Naive B cell (primary cell): Measurements from ENCODE around the gene DUSP7. TPM values are rescaled to one million over a fixed set of nuclear protein-coding genes. Genes with fewer than 3 reads are reported as not detected.

ENCODE experiments used
- ATAC-seq, 2 donors: fragments of 150-1000 bp; cut with Tn5 transposase; 2 replicates each; pipeline ENCODE4 v1.10.0; 2021; ENCODE audit warnings: low read depth in 2 of 2, mild to moderate bottlenecking in 2 of 2, moderate library complexity in 2 of 2
- DNase-seq: peaks from one replicate; pipeline ENCODE4 v3.0.0; 2022
- H3K27ac Mint-ChIP-seq, 6 donors: one replicate each; pipeline ENCODE4 v1.8.0; 2020 to 2022; ENCODE audit warnings: mild to moderate bottlenecking in 6 of 6, mixed read lengths in 6 of 6, moderate library complexity in 5 of 6, inconsistent platforms in 2 of 6
- H3K27me3 Mint-ChIP-seq, 3 donors: one replicate each; pipeline ENCODE4 v1.8.0; 2021 to 2022; ENCODE audit warnings: mixed read lengths in 3 of 3, mild to moderate bottlenecking in 1 of 3
- H3K36me3 Mint-ChIP-seq, 2 donors: one replicate each; pipeline ENCODE4 v1.8.0; 2020 to 2022; ENCODE audit warnings: mixed read lengths in 2 of 2, inconsistent platforms in 1 of 2, mild to moderate bottlenecking in 1 of 2
- H3K4me1 Mint-ChIP-seq, 3 donors: one replicate each; pipeline ENCODE4 v1.8.0; 2020 to 2022; ENCODE audit warnings: mixed read lengths in 3 of 3, inconsistent platforms in 1 of 3, mild to moderate bottlenecking in 1 of 3, moderate library complexity in 1 of 3
- H3K4me3 Mint-ChIP-seq, 8 donors: one replicate each; pipeline ENCODE4 v1.8.0; 2020 to 2022; ENCODE audit warnings: mild to moderate bottlenecking in 8 of 8, mixed read lengths in 8 of 8, moderate library complexity in 8 of 8, inconsistent platforms in 2 of 8
- H3K9me3 Mint-ChIP-seq, 7 donors: one replicate each; pipeline ENCODE4 v1.8.0; 2020 to 2022; ENCODE audit warnings: mixed read lengths in 7 of 7, mild to moderate bottlenecking in 5 of 7, inconsistent platforms in 2 of 7, moderate library complexity in 1 of 7
- polyA plus RNA-seq, 6 donors: library from polyadenylated mRNA; unstranded; fragments of 300-500 nt; fragmentation: Illumina TruSeq; gene quantifications; one replicate each; pipeline ENCODE4 v1.2.3, GENCODE V29; 2021; ENCODE audit warnings: low read depth in 6 of 6

The DUSP7 gene
- polyA plus RNA-seq, 6 donors from 2014 or later: 0.11 to 0.82 (median 0.62) TPM; not detected in 1

GRCh38 chr3:52090933-52091468 is 34.6 kb upstream of the DUSP7 start:
- no peak overlapping the region for H3K27ac Mint-ChIP-seq
- no peaks in the 10 kb centered on the region for H3K27me3 Mint-ChIP-seq
- no peaks in the 10 kb centered on the region for H3K36me3 Mint-ChIP-seq
- H3K4me1 Mint-ChIP-seq: peaks cover 7 to 12% (median 10%) of the 10 kb centered on the region in 3 donors
- DNase-seq (no peak), ATAC-seq (no peak)
- no peak overlapping the region for H3K4me3 Mint-ChIP-seq
- no peaks in the 10 kb centered on the region for H3K9me3 Mint-ChIP-seq

DNA sequence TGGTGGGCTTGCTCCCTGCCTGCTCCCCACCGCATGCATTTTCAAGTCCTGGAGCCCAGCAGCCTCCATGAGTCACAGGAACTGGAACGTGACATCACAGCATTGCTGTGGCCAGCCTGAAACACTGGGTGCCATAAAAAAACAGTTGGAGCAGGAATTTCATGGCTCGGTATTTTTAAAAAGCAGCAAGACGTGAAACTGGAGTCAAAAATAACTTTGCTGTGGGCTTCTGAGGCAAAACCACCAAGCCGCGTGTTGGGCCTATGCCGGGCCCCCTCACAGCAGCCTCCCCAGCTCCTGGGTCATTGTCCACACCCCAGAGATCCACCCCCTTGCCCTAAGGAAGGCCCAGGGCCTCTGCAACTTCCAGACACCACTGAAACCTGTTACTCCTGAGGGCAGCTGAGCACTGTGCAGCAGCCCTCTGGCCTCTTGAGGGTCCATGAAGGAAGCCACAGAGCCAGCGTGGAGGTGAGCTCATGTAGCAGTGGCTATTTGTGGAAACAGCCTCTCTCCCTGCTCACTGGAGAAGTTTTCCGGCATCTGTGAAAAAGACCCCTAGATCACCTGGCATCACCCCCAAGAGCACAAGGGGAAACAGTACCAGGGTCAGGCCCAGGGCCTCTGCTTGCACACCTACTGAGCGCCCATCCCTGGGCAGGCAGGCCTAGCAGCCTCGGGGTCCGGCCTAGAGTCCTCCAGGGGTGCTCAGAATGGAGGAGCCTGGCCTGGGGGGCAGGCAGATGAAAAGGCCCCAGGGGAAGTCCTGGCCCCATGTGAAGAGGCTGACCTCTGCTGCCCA is 34.0 kb upstream of the DUSP7 start:
- Mint-ChIP-seq H3K36me3 (no peaks in the 10 kb centered on the region), H3K9me3 (no peaks in the 10 kb centered on the region), H3K27ac (no peak overlapping the region), H3K4me1 (peaks cover 9 to 12% (median 10%) of the 10 kb centered on the region in 3 donors), H3K4me3 (no peak overlapping the region), H3K27me3 (no peaks in the 10 kb centered on the region)
- DNase-seq (no peak), ATAC-seq (no peak)

DNA sequence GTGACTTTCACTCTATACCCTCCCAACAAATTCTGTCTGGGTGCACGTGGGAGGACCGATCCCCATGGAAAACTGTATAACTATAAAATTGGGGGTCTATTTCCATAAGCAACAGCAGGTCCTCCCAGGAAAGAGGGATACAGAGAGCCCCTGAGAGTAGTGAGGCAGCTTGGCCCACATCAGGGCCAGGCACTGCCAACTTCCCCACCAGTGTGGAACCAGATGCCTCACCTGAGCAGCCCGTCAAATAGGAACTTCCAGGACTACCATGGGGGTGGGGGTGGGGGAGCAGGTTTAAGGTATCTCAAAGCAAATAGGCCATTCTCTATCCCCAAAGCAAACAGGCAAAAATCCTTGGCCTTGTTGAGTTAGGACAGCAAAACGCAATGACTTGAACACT is 33.3 kb upstream of the DUSP7 start:
- DNase-seq (no peak), ATAC-seq (no peak)
- H3K9me3 Mint-ChIP-seq: no peaks in the 10 kb centered on the region
- H3K27ac Mint-ChIP-seq: no peak overlapping the region
- H3K27me3 Mint-ChIP-seq: no peaks in the 10 kb centered on the region
- H3K36me3 Mint-ChIP-seq: no peaks in the 10 kb centered on the region
- peaks cover 9 to 12% (median 10%) of the 10 kb centered on the region in 3 donors for H3K4me1 Mint-ChIP-seq
- H3K4me3 Mint-ChIP-seq: no peak overlapping the region

GRCh38 chr3:52088445-52089367 is 32.3 kb upstream of the DUSP7 start:
- H3K4me3 Mint-ChIP-seq: no peak overlapping the region
- peak overlapping the region in 1 of 6 donors; percentile 22 for H3K27ac Mint-ChIP-seq

DNA sequence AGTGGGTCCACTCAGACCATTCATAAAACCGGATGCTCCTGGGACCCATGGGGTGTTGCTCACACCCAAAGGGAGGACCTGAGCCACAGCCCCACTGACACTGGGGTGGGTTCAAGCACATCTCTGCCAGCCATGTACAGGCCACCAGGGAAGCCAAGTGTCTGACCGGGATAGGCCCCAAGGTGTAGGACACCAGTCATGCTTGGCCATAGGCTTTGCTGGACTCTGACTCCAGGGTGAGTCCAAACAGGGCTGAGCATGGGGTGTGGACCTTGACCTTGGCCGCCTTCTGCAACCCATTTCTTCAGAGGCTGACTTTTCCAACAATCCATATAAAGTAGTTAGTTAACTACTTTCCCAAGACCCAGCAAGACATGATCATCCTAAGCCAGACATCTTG is 31.4 kb upstream of the DUSP7 start:
- Mint-ChIP-seq H3K36me3 (no peaks in the 10 kb centered on the region), H3K9me3 (no peaks in the 10 kb centered on the region), H3K4me1 (peaks cover 9 to 13% (median 12%) of the 10 kb centered on the region in 3 donors), H3K27ac (peak overlapping the region in 2 of 6 donors; percentile 51 to 56), H3K4me3 (no peak overlapping the region), H3K27me3 (no peaks in the 10 kb centered on the region)
- no peak for ATAC-seq
- DNase-seq: no peak

More at GRCh38 chr3:52088445-52089367, 32.3 kb upstream of the DUSP7 start:
- H3K9me3 Mint-ChIP-seq: no peaks in the 10 kb centered on the region
- peaks cover 9 to 13% (median 12%) of the 10 kb centered on the region in 3 donors for H3K4me1 Mint-ChIP-seq
- no peaks in the 10 kb centered on the region for H3K36me3 Mint-ChIP-seq
- H3K27me3 Mint-ChIP-seq: no peaks in the 10 kb centered on the region
- ATAC-seq (no peak), DNase-seq (no peak)

- no peak for ATAC-seq
- Mint-ChIP-seq H3K27ac (peak overlapping the region in 5 of 6 donors; percentile 38 to 70 (median 59)), H3K36me3 (no peaks in the 10 kb centered on the region), H3K4me3 (no peak overlapping the region), H3K4me1 (peaks cover 9 to 13% (median 12%) of the 10 kb centered on the region in 3 donors), H3K27me3 (no peaks in the 10 kb centered on the region), H3K9me3 (no peaks in the 10 kb centered on the region)
- no peak for DNase-seq
These were observed 30.7 kb upstream of the DUSP7 start for GRCh38 chr3:52086976-52087663.

- Mint-ChIP-seq H3K36me3 (no peaks in the 10 kb centered on the region), H3K4me1 (peaks cover 7 to 13% (median 12%) of the 10 kb centered on the region in 3 donors), H3K27ac (no peak overlapping the region), H3K4me3 (no peak overlapping the region), H3K9me3 (no peaks in the 10 kb centered on the region), H3K27me3 (no peaks in the 10 kb centered on the region)
- DNase-seq: no peak
- no peak for ATAC-seq
These were observed 30.1 kb upstream of the DUSP7 start for GRCh38 chr3:52086461-52086860.

DNA sequence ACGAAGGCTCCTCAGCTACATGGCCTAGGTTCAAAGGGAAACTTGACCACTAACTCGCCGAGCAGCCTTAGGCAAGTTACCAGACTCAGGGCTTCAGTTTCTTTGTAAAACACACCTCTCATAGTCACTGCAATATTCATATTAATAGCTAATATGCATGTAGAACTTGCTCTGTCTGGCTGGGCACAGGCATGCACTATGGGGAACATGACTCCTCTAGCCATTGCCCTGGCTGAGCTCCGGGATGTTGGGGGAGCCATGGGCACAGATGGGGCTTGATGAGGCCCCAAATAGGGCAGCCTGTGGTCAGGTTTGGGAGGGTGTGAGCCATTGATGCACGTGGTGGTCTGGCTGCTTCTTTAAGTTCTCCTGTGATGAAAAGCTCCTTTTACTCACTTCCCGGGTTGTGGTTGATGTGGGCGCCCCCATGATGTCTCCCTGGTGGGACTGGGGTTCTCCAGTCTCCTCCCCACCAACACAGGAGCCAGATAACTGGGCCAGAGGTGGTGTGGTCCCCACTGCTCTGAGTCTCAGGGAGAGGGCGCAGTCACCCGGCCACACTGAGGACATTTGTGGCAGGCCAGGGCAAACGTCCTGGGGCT is 29.4 kb upstream of the DUSP7 start:
- ATAC-seq: no peak
- Mint-ChIP-seq H3K9me3 (no peaks in the 10 kb centered on the region), H3K27ac (peak overlapping the region in 3 of 6 donors; percentile 20 to 68 (median 28)), H3K36me3 (no peaks in the 10 kb centered on the region), H3K4me3 (no peak overlapping the region), H3K27me3 (no peaks in the 10 kb centered on the region), H3K4me1 (peaks cover 7 to 13% (median 12%) of the 10 kb centered on the region in 3 donors)
- no peak for DNase-seq

DNA sequence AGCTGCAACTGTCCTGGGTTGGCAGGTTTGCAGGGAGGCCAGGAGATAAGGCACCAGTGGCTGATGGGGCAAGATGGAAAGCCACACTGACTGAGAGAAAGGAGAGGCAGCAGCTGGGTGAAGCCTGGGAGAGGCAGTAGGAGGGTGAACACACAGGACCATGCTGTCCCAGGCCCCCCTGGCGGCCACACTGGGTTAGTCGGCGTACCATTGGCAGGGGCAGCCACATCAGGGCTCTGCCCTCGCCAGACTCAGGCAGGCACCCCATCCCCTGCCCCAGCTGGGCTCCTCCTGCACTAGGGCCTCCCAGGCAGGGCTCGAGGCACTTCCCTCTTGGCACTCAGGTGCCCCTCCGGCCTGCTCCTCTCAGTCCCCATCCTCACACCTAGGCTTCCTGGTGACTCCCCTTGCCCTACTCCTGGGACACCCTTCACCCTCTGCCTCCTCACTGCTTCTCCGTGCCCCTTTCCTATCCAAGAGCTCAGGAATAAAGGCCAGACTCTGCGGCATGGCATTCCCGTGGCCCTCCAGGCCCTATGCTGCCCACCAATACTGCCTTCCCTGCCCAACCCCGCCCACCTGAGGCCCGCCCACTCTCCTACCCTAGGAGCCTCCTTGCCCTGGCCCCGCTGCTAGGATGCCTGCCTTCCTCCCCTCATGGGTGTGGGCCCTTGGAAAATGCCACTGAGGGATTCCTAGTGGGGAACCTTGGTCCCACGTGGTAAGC is 28.7 kb upstream of the DUSP7 start:
- H3K27ac Mint-ChIP-seq: peak overlapping the region in 1 of 6 donors; percentile 28
- peak overlapping the region in 1 of 8 donors; percentile 29 for H3K4me3 Mint-ChIP-seq
- H3K4me1 Mint-ChIP-seq: peaks cover 7 to 13% (median 12%) of the 10 kb centered on the region in 3 donors

DNA sequence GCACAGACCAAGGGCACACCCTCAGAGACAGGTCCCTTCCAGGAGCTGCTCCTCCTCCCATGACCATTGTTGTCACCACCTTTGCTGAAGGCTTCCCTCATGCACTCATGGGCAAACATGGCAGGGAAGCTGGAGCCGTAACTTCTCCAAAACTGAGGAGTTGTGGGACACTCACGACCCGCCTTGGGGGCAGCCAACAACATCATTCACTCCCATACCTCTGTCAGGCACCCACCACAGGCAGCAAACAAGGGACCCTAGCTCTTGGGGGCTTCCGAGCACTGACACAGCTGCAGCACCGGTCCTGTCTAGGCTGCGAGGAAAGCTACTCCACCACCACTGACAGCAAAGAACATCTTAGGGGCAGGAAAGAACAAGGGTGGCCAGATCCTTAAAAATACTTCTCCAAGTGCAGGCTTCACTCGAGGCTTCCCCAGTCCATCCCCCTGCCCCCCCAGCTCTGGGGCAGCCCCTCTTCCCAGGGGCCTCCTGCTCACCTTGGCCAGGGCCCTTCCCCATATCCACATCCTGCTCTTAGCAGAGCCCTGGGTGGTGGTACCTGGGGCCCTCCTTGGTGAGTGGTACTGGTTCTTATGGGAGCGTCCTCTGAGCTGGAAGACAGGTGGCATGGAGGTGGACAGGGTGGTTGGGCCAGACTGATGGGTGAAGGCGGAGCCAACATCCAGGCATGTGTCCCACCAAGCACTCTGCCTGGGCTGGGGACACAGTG is 28.0 kb upstream of the DUSP7 start:
- H3K27me3 Mint-ChIP-seq: no peaks in the 10 kb centered on the region
- peak overlapping the region in 2 of 6 donors; percentile 38 to 60 for H3K27ac Mint-ChIP-seq
- ATAC-seq: no peak
- H3K36me3 Mint-ChIP-seq: no peaks in the 10 kb centered on the region
- peak overlapping the region in 1 of 8 donors; percentile 29 for H3K4me3 Mint-ChIP-seq
- no peak for DNase-seq
- no peaks in the 10 kb centered on the region for H3K9me3 Mint-ChIP-seq
- peaks cover 7 to 13% (median 12%) of the 10 kb centered on the region in 3 donors for H3K4me1 Mint-ChIP-seq

More for the DNA sequence above, 28.7 kb upstream of the DUSP7 start:
- Mint-ChIP-seq H3K27me3 (no peaks in the 10 kb centered on the region), H3K36me3 (no peaks in the 10 kb centered on the region), H3K9me3 (no peaks in the 10 kb centered on the region)
- DNase-seq (no peak), ATAC-seq (no peak)

- DNase-seq: no peak
- H3K27ac Mint-ChIP-seq: peak overlapping the region in 1 of 6 donors; percentile 32
- H3K9me3 Mint-ChIP-seq: no peaks in the 10 kb centered on the region
- H3K36me3 Mint-ChIP-seq: no peaks in the 10 kb centered on the region
- no peaks in the 10 kb centered on the region for H3K27me3 Mint-ChIP-seq
- no peak overlapping the region for H3K4me3 Mint-ChIP-seq
- H3K4me1 Mint-ChIP-seq: peaks cover 7 to 13% (median 12%) of the 10 kb centered on the region in 3 donors
- no peak for ATAC-seq
These were observed 27.3 kb upstream of the DUSP7 start for GRCh38 chr3:52083556-52084087.
